ENCODE measurements around the gene C15orf61.

Gene C15orf61

GRCh38 chr15:67551207-67551743, 30.3 kb downstream of the C15orf61 start:
- FAIRE-seq = no peak

GRCh38 chr15:67554580-67554979, 33.6 kb downstream of the C15orf61 start:
- FAIRE-seq = no peak

GRCh38 chr15:67556976-67557570, 36.1 kb downstream of the C15orf61 start:
- FAIRE-seq = no peak

DNA sequence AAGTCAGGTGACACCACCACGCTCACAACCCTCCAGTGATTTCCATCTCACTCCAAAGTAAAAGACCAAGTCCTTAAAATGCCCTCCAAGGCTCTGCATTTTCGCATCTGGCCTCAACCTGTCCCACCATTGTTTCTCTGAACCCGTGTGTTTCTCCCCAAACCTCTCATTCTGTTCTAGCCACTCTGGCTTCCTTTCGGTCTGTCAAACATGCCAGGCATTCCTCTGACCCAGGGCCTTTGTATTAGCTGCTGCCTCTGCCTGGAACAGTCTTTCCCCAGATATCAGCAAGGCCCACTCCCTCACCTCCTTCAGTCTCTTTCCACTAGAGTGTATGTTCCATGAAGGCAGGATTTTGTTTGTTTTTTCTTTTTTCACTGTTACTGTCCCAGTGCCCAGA, 37.6 kb downstream of the C15orf61 start:
- FAIRE-seq = no peak

GRCh38 chr15:67559158-67559557, 38.2 kb downstream of the C15orf61 start:
- FAIRE-seq = no peak

GRCh38 chr15:67559576-67559975, 38.6 kb downstream of the C15orf61 start:
- no peak for FAIRE-seq

DNA sequence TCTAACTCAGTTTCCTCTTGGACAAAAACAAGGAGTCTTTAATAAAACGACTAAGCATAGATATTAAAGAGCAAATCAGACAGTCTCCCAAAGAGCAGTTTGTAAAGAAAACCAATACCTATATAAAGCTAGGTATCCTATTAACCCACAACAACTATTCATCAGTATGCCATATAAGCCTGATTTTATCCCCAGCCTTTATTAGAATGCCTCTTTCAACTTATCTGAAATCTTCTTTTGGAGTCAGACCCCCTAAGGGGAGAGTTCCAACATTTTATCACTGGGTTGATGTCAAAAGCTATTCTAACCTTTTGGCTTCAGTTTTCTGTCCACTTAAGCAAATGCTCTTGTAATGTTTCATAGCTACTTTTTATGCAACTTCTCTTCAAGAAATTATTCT, 39.4 kb downstream of the C15orf61 start:
- FAIRE-seq = no peak

- FAIRE-seq = no peak
These were observed 42.2 kb downstream of the C15orf61 start for GRCh38 chr15:67563092-67563491.

DNA sequence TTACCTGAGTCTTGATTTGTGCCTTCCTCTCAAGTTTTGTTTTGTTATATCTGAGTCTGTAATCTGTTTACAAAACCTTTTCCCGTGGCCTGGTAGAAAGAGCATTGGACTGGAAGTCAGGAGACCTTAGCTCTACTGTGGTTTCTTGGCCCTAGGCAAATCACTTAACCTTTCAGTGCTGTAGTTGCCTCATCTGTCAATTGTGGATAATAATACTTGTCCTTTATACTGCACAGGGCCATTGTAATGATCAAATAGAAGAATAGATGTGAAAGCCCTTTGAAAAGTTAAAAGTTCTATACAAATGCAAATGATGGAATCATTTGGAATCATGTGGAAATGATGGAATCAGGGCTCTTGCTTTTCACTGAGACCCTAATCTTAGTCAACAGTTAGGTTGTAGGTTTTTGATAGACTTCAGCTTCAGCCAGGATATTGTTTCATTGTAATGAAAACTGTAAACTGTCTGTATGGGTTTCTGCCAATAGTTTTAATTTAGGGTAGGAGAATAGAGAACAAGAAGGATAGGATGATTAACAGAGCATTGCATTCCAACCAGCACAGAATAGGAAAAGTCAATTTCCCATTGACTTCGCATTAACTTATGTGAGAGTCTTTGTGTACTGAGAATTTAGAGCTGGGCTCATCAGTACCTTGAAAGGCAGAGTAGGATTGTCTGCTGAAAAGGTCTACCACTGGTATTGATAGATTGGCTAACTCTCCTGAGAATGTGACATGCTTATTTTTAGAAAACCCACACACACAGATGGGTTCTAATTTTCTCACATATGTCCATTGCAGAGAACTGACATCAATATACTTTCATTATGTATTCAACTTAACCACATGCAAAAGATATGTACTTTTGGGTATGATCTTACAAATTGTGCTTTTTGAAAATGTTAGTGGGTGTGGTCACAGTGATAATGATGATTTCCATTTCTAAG, 43.4 kb downstream of the C15orf61 start:
- no peak for FAIRE-seq

DNA sequence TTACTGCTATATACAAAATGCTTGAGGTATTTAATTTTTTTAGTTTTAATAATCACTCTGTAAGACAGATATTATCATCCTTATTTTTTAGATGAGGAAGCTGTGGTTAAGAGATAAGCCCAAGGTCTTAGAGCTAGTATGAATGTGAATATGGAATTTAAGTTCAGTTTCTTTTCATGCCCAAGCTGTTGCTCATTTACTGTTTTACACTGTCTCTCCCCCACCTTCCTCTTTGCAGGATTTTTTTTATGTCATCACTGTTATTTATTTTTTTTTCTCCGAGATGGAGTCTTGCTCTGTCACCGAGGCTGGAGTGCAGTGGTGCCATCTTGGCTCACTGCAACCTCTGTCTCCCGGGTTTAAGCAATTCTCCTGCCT, 44.0 kb downstream of the C15orf61 start:
- no peak for FAIRE-seq

DNA sequence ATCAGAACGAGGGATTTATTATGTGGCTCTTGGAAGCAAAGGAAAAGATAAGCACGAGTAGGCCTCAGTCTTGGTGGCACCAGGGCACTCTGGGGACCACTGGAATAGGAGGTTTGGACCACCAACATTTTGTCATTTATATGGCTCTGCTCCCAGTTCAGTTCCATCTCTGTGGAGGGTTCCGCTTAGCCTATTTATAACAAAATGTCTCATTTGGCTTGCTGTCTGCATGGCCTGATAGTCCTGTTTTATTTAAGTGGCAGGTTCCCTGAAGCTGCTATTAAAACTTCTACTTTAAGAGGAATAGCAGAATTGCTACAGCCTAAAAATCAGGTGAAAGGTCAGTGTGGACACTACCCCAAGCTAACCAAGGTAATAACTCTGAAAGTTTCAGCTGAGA, 48.7 kb downstream of the C15orf61 start:
- no peak for FAIRE-seq

GRCh38 chr15:67570875-67571647, 50.1 kb downstream of the C15orf61 start:
- FAIRE-seq = no peak

DNA sequence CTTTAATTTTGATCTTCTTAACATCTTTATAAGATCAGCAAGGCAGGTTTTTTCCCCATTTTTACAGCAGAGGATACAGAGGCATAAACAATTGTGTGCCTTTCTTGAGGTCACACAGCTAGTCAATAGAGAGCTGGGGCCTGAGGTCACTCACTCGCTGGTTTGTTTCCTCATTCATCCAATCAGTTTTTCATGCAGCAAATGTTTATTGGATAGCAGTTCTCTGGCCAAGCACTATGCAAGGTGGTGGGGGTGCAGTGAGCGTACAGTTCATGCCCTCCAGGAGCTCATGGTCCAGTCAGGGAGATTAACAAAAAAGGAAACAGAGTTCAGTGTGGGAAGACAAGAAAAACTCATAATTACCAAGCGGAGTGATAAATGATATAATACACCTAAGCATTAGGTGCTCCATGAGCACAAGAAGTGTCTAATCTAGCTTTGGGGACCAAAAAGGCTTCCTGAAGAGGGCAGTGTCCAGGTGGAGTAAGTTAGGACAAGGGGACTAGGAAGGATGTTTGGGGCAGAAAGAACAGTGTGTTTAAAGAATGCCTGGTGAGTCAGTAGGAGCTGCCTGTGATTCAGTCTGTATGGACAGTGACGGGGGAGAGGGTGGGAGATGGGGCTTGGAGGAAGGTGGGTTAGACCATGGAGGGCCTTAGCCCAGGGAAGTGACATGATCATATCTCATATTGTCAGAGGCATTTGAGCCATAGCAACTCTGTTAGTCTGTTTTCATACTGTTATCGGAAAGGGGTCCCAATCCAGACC, 50.9 kb downstream of the C15orf61 start:
- no peak for FAIRE-seq

DNA sequence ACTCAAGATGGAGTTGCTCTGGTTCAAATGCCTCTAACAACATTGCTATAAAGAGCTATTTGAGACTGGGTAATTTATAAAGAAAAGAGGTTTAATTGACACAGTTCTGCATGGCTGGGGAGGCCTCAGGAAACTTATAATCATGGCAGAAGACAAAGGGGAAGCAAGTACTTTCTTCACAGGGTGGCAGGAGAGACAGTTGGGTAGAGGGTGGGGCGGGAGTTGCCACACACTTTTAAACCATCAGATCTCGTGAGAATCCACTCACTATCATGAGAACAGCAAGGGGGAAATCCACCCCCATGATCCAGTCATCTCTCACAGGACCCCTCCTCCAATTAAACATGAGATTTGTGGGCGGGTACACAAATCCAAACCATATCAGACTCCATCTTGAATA, 52.3 kb downstream of the C15orf61 start:
- no peak for FAIRE-seq

- no peak for FAIRE-seq
These were observed 54.1 kb downstream of the C15orf61 start for GRCh38 chr15:67575039-67575502.

GRCh38 chr15:67578020-67578600, 57.2 kb downstream of the C15orf61 start:
- FAIRE-seq = no peak

DNA sequence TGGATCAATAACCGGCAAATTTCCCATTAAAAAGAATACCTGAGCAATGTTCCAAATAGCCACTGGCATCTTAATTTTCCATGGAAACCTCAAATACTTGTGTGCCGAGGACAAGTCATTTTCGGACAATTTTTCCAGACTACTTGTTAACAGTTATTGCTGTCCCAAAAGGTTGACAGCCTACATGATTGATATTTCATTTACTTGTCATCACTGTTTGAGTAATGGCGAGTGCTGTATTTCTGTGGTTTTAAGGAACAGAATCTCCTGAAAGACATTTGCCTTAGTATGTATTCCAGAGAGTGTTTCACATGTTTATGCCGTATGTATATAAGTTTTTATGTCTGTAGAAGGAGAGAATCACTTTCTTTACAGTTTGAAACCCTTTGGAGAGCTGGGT, 58.2 kb downstream of the C15orf61 start:
- FAIRE-seq = no peak

All from islet of Langerhans (tissue), 1 donor.